HL-60 (cell line): ENCODE measurements around the gene PAX5.
A peak's percentile ranks its signal among the peaks of the same experiment; 100 is the strongest.

Source experiments
- DNase-seq, 2 experiments: peaks; one replicate each; pipeline ENCODE4 v3.0.0-alpha.2; 2010 to 2020; ENCODE audit warnings: low read depth in 1 of 2, low spot score in 1 of 2
- H3K27ac ChIP-seq: fragments of 250-450 bp; sonication (Bioruptor Pico); replicated peaks from 2 replicates; pipeline ENCODE4 v1.5.1; 2020; ENCODE audit warnings: mild to moderate bottlenecking, moderate library complexity
- H3K27me3 ChIP-seq: fragments of 250-450 bp; sonication (Bioruptor Pico); 2 replicates; pipeline ENCODE4 v1.5.1; 2021; ENCODE audit warnings: mild to moderate bottlenecking, moderate library complexity; ENCODE audit not compliant: insufficient read depth, poor library complexity, severe bottlenecking
- H3K4me3 ChIP-seq: replicated peaks from 2 replicates; pipeline ENCODE4 v1.5.1; 2011; ENCODE audit warnings: mild to moderate bottlenecking, control low read depth, low read length; ENCODE audit not compliant: insufficient read depth
- CTCF ChIP-seq: IDR thresholded peaks from one replicate; pipeline ENCODE4 v1.5.1; 2011; ENCODE audit warnings: low read length, control low read depth, inconsistent platforms; ENCODE audit not compliant: insufficient read depth
- GABPA ChIP-seq: IDR thresholded peaks from 2 replicates; pipeline ENCODE4 v1.6.1; 2012; ENCODE audit warnings: low read depth
- POLR2AphosphoS5 ChIP-seq: IDR thresholded peaks from 2 replicates; pipeline ENCODE4 v1.6.1; 2012; ENCODE audit warnings: low read depth
- REST ChIP-seq: IDR thresholded peaks from 2 replicates; pipeline ENCODE4 v1.6.1; 2012; ENCODE audit warnings: low read depth; ENCODE audit not compliant: insufficient replicate concordance
- SPI1 ChIP-seq: IDR thresholded peaks from 2 replicates; pipeline ENCODE4 v1.6.1; 2012; ENCODE audit warnings: low read depth, mild to moderate bottlenecking, borderline replicate concordance

Gene PAX5

GRCh38 chr9:36996706-36997086, 37.4 kb downstream of the PAX5 start:
- DNase-seq = no peak
- Histone ChIP-seq H3K27ac (no peak overlapping the region), H3K4me3 (no peak overlapping the region), H3K27me3 (no peaks in the 10 kb centered on the region)
- TF ChIP-seq SPI1 (no peak), CTCF (no peak), REST (no peak), POLR2AphosphoS5 (no peak), GABPA (no peak)

GRCh38 chr9:36995927-36996705, 38.0 kb downstream of the PAX5 start:
- peak; percentile 44 to 63 for DNase-seq
- peak overlapping the region; percentile 47 for H3K4me3 ChIP-seq
- H3K27ac ChIP-seq = no peak overlapping the region
- TF ChIP-seq GABPA (no peak), REST (no peak), POLR2AphosphoS5 (no peak), SPI1 (no peak), CTCF (peak; percentile 50)
- H3K27me3 ChIP-seq = no peaks in the 10 kb centered on the region

GRCh38 chr9:36993933-36994764, 39.9 kb downstream of the PAX5 start:
- Histone ChIP-seq H3K4me3 (no peak overlapping the region), H3K27ac (no peak overlapping the region), H3K27me3 (no peaks in the 10 kb centered on the region)
- TF ChIP-seq CTCF (no peak), SPI1 (no peak), POLR2AphosphoS5 (no peak), GABPA (no peak)
- no peak for DNase-seq
